Stimulated activated CD8-positive, alpha-beta memory T cell treated with anti-CD3 and anti-CD28 coated beads, Interleukin-15, amount 100 ng/mL, for 24 hours (primary cell): Measurements from ENCODE around the gene RNF121.

Source experiments
- DNase-seq: peaks from one replicate; pipeline ENCODE4 v3.0.0-alpha.2; 2020; ENCODE audit warnings: low read depth

The RNF121 gene

DNA sequence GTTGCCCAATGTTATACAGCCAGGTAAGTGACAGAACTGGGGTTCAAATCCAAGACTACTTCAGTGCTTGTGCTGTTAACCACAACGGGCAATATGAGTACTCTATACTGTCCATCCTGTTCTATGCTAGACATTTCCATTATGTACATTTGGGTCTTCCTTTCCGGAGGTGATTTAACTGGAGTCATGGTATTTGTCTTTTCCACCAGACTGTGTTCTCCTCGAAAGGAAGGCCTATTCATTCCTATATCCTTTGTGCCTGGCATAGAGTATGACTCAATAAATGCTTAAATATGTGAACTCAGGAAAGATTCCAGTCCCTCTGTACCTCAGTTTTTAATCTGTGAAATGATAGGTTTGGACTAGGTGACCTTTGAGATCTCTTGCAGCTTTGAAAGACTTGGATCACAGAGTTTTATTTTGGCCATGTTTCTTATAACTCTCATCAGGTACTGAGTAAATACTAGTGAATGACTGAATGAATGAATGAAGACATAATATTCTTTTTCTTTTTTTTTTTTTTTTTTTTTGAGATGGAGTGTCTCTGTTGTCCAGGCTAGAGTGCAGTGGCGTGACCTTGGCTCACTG is 6.6 kb downstream of the RNF121 start:
- DNase-seq = no peak

DNA sequence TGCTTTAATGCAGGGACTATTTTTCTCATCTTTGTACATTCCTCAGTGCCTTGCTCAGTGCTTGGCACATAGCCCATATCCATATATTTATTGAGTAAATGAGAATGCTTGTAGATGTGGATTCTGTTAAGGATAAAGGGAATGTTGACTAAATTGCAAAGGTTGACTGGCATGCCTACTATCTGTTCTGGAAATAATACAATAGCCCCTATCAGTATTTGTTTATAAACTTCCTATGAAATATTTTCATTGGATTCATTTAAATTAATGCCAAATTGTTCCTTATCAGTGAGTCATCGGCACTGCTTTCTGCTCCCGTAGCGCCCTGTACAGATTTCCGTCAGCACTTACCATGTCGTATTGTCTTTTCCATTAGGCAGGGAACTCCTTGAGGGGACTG is 8.0 kb downstream of the RNF121 start:
- no peak for DNase-seq

DNA sequence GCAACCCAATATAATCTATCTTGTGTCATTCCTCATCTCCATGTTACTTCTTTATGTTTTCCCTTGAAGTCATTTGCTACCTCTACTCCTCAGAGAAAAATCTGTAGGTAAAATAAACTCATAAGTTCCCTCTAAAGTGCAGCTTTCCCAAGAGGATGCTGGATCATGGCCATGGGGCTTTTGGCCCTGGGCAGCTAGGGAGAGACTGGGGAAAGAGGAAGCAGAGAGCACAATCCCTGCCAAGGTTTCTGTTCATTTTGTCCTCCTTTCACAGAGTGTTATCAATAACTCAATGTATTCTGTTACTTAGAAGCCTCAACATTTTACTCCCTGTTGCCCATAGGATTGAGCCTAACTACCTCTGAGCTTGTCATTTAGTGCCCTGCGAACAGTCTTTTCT is 9.0 kb downstream of the RNF121 start:
- no peak for DNase-seq

- DNase-seq = no peak
These were observed 11.8 kb downstream of the RNF121 start for GRCh38 chr11:71940561-71941219.

- no peak for DNase-seq
These were observed 17.3 kb downstream of the RNF121 start for GRCh38 chr11:71946144-71946571.

- no peak for DNase-seq
These were observed 18.7 kb downstream of the RNF121 start for GRCh38 chr11:71947498-71947897.

- no peak for DNase-seq
These were observed 19.6 kb downstream of the RNF121 start for GRCh38 chr11:71948314-71949027.

GRCh38 chr11:71949034-71949433 is 20.2 kb downstream of the RNF121 start:
- DNase-seq = no peak

GRCh38 chr11:71951741-71952310 is 23.0 kb downstream of the RNF121 start:
- no peak for DNase-seq

DNA sequence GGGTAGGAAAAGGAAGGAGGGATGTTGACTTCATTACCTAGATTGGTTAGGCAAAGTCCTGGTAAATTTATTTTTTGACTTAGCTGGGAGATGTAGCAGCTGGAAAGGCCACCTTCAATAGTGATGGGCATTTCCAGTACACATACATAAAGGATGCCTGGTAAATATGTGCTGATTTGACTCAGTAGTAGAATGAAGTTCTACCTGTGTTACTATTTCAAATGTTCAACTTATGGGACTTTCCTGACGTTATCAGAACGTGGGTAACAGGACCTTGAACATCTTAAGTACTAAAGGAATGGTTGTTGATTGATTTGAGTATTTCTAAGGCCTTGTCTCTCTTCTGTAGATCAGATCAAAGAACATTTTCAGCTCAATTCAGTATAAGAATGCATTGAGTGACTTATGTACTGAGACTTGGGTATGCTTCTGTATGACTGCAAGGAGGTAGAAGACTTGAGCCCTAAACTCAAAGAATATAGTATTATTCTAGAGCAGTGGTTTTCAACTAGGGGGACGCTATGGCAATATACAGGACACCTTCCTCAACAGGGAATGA is 27.1 kb downstream of the RNF121 start:
- no peak for DNase-seq

DNA sequence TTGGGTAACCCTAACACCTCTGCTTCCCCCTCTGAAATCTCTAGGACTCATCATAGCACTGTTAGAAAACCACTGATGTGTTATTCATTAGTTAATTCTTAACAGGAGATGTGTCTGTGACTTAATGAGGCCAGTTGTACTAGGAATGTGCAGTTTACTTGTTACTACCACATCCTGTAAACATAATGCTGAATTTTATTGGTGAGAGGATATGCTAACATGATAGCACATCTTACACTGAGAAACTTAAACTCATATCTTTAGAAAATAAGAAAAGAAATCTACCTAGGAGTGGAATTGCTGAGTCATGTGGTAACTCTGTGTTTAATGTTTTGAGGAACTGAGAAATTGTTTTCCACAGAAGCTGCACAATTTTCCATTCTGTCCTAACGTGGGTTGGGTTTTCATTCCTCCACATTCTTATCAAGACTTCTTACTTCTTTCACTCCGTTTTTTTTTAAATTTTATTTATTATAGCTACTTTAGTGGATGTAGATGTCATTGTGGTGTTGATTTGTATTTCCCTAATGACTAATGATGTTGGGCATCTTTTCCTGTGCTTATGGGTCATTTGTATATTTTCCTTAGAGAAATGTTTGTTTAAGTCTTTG is 33.7 kb downstream of the RNF121 start:
- DNase-seq = no peak

DNA sequence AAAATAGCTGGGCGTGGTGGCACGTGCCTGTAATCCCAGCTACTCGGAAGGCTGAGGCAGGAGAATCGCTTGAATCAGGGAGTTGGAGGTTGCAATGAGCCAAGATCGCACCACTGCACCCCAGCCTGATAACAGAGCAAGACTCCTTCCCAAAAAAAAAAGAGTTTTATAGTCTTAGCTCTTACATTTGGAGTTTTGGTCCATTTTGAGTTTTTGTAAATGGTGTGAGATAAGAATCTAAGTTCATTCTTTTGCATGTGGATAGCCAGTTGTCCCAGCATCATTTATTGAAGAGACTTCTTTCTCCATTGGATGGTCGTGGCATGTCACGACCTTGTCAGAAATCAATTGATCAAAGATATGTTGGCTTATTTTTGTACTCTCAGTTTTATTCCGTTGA is 34.6 kb downstream of the RNF121 start:
- DNase-seq = no peak

DNA sequence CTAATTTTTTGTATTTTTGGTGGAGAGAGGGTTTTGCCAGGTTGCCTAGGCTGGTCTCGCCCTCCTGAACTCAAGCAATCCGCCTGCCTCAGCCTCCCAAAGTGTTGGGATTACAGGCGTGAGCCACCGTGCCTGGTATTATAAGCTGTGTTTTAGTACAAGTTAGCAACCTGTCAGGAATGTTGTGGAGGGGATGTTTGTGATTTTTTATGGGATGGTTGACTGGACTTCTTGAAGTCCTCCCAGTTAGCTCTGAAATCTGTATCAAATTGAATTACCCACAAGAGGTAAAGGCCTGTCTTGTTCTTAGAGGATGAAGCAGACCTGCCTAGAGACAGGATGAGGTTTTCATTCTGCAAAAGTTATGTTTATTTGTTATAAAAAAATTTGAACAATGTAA is 35.8 kb downstream of the RNF121 start:
- DNase-seq = no peak

DNA sequence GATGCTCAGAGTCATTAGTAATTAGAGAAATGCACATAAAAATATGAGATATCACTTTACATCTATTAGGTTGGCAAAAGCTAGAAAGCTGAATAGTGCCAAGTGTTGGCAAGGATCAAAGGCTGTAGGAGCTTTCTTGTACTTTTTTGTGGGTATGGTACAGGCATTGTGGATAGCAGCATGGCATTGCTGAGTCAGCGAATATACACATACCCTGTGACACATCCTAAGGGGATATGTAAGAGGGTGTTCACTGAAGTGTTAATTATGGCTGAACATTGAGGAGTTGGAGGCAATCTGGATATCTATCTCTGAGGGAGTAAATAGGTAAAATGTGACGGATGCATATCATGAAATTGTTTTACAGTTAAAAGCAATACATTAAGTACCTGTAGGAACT is 42.8 kb downstream of the RNF121 start:
- no peak for DNase-seq

DNA sequence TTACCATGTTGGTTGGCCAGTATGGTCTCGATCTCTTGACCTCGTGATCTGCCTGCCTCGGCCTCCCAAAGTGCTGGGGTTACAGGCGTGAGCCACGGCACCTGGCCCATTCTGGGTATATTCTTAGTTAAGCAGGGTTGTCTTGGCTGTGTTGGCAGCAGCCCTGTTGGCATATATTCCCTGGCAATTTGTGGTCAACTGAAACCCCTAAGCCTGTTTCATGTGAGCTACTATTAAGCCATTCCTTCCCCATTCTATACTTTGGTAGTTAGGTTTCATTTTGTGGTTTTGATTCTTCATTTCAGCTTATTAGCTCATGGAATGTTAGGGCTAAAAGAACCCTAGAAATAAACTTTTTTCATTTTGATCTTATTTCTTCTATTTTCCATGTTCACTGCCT is 47.7 kb downstream of the RNF121 start:
- no peak for DNase-seq

DNA sequence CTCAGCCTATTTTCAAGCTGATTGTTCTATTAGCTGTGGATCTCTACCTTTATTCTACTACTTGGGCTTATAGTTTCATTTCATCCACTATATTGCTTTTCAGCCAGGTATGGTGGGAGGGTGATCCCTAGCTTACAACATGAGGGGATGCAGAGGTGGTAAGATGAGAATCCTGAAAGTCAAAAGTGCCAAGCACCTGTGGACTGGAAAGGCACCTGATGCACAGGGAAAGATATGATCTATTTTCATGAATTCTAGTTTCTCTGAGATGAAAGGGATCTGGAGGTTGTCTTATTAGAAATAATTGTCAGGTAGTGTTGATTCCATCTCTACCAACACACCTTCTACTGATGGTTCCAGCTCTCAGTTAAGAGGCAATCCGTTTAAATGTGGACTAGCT is 48.2 kb downstream of the RNF121 start:
- no peak for DNase-seq

DNA sequence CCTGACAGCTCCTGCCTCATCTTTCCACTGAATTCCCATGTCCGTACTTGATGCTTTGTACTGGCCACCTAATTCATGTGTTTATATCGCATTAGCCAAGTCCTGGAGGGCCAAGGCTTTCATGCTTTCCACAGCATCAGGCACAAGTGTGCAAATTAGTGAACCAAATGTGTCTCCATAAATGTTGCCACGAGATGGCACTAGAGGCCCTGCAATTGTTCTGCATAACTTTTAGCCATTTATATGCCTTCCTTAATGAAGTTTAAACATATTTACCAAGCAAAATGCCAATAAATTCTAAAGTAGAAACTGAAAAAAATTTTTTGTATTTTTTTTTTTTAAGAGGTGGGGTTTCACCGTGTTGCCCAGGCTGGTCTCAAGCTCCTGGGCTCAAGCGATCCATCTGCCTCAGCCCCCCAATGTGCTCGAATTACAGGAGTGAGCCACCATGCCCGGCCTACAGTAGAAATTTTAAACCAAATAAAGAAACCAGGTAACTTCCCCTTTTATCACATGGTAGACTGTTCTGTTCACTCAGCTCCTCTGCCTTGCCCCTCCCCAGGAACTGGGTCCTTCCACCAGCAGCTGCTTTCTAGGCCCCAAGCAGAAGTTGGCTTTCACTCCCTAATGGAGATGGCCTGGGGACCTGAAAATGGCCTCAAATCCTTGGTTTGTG is 49.0 kb downstream of the RNF121 start:
- no peak for DNase-seq

DNA sequence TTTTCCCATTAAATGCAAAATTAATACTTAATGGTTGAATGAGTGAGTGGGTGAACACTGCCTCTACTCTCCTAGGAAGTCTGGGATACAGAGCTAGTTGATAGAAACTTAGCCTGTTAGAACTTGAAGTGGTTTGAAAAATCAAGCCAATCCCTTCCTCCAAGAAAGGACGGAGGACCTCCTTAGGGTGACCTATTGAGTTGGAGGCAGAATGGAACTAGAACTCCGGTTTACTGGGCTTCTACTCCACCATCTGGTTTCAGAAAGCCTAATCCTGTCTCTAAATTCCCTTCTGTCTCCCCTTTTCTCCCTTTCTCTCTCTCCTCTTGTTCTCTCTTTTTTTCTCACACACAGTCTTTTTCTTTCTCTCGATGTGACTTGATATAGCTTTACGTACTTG is 50.2 kb downstream of the RNF121 start:
- no peak for DNase-seq

DNA sequence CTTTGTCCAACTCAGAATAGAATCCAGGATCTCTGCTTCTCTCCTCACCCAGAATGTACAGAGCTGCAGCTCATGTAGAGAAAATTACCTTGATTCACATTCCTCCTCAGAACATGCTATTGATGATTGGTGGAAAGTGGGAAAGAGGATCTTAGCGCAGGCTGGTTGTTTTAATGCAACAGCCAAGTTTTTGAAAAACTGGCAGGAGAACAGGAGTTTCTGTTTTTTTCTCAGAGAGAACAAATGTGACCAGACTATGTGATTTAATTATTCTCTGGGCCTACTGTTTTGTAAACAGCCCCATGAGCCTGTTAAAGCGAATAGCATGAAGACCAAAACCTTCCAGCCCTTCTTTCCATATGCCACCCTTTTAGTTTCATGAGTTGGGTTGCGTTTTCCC is 50.8 kb downstream of the RNF121 start:
- DNase-seq = no peak

GRCh38 chr11:71986131-71986530 is 57.3 kb downstream of the RNF121 start:
- no peak for DNase-seq

DNA sequence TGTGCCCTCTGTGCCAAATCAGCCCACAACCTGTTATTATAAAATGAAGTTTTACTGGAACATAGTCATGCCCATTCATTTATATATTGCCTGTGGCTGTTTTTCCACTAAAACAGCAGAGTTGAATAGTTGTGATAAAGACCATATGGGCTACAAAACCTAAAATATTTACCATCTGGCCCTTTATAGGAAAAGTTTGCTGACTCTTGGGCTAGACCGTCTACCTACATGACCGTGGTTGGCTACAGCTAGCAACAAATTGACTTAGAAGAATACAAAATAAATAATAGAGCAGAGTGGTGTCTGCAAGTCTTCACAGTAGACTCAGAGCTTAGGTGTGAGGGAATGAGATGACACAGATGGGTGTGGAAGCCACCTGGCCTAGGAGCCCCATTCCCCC is 58.7 kb downstream of the RNF121 start:
- no peak for DNase-seq

- no peak for DNase-seq
These were observed 59.2 kb downstream of the RNF121 start for GRCh38 chr11:71988050-71988449.
